SIG-M5 treated with dmso at 0.1 percent for 504 hours (cell line): Measurements from ENCODE around the gene RNF135.
"Not testable (repeated sequence)": the region's sequence is repeated elsewhere in the genome, so short reads cannot be mapped to it uniquely, and the experiment has no call there.

Experiments
- DNase-seq: peaks from one replicate; lab custom pipeline; 2025; ENCODE audit not compliant: unreplicated experiment; lab: John Stamatoyannopoulos, UW

RNF135 gene

DNA sequence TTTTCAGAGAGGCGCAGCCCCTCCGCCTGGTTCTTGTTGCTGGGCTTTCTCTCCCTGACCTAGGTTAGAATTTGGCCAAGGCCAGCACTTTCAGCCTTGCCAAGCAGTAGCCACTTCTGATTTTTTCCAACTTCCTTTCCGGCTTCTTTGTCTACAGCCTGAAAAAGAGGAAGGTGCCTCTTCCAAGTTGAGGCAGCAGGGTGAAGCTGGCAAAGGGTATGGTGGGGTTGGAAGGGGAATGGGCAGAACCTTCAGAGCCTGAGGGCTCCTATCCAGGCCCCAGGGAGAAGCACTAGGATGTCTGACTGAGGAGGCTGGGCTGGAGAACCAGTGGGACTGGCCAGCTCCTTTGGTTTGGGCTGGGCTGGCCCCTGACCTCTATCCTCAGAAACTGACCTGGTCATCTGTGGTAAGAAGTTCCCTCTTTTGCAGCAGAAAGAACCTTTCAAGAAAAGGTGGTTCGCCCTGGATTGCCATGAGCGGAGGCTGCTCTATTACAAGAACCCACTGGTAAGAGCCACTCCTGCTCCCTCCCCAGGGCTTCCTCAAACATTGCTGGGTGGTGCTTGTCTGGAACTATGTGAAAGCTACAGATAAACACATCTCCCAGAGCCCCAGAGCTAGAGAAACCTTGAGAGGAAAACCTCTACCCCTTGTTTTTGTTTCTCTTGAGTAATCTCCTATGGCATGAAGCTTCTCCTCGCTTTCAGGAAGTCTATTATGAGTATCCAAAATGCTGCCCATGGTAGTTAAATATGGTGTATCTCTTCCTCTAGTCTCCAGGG is 16.6 kb upstream of the RNF135 start:
- DNase-seq = peak; percentile 58

DNA sequence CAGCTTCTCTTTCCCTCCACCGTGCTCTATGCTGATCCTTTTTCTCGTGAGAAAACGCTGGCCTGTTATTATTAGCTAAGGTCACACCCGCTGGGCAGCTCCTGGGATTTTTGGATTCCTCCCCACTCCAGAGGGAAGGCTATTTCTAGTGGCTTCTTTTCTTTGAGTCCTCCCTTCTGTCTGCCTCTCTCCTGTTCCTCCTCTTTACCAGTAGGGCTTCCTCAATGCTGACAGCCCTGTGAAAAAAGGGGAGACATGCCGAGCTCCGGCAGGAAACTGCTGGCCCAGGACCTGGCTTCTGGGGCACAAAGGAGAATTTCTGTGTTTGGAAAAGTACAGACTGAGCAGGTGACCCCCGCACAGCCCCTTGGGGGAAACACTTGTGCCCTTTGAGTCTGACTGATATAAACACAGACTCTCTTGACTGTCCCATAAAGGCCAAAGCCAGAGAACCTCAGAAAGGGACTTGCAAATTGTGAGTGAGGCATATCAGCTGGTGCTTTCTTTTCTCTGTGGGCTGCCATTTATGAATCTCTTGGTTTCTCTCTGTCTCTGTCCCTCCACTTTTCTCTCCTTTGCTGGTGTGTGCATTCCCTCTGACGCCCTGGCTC is 14.0 kb upstream of the RNF135 start:
- DNase-seq = no peak

DNA sequence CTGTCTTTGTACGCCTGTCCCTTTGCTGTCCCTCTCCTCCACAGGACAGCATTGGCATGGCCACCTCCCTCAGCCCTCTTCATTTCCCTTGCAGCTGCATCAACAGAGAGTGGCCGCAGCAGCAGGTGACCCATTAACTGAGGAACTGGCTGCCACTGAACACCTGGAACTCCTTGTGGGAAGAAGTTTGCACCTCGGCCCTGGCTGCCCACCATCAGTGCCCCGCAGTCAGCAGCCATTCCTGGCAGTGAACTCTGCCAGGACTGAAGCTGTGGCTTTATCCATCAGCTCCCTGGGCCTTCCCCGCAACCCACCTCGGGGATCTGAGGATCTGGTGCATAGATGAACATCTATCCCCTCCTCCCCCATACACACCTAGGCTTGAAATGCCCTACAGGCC is 13.1 kb upstream of the RNF135 start:
- no peak for DNase-seq

DNA sequence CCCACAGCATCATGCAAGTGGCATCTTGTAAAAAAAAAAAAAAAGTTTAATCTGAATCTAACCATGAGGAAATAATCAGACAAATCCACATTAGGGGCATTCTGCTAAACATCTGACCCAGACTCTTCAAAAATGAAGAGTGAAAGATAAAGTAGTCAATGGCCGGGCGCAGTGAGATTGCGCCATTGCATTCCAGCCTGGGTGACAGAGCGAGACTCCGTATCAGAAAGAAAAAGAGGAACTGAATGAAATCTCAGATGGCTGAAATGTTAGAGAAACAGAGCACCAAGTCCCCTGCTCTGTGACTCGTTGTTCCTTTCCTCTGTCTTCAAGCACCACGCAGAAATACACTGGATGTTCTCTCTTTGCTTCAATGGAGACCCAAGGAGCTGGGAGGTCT is 12.7 kb upstream of the RNF135 start:
- DNase-seq = peak; percentile 95

DNA sequence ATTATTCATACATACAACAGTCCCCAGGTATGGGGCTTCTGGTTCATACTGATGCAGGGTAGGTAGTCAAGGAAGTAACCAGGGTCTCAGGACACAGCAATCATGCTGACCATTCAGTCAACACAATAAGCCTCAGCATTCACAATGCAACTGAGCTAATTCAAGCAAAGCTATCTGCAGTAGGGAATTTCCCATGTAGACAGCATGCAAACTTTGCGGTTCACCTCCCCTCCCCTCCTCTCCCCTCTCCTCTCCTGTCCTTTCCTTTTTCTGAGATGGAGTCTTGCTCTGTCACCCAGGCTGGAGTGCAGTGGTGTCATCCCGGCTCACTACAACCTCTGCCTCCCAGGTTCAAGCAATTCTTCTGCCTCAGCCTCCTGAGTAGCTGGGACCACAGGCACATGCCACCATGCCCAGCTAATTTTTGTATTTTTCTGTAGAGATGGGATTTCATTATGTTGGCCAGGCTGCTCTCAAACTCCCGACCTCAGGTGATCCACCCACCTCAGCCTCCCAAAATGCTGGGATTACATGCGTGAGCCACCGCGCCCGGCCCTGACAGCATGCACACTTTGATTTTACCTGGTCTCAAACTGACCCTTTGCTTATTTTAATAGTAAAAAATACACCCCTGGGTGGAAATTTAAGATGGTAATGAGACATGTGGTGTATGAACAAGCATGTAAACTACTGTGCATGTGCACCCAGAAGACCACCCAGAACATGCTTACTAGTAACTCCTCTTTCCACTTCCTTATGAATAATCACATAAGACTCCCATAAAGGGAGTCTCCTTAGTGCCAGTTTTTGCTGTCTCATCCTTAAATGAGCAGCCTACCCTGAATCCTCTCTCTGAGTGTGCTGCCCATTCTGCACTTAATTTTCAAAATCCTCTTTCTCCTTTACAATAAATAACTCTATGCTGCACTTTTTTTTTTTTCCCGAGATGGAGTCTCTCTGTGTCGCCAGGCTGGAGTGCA is 9.3 kb upstream of the RNF135 start:
- DNase-seq = peak; percentile 23

DNA sequence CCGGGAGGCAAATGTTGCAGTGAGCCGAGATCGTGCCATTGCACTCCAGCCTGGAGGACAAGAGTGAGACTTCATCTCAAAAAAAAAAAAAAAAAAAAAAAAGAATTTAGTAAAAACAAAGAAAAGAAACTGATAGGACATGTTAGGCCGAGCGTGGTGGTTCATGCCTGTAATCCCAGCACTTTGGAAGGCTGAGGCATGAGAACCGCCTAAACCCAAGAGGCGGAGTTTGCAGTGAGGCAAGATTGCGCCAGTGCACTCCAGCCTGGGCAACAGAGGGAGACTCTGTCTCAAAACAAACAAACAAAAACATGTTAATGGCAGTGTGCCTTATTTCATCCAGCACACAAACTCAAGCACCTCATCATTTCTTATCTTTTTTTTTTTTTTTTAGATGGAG is 6.5 kb upstream of the RNF135 start:
- not testable (repeated sequence) for DNase-seq

DNA sequence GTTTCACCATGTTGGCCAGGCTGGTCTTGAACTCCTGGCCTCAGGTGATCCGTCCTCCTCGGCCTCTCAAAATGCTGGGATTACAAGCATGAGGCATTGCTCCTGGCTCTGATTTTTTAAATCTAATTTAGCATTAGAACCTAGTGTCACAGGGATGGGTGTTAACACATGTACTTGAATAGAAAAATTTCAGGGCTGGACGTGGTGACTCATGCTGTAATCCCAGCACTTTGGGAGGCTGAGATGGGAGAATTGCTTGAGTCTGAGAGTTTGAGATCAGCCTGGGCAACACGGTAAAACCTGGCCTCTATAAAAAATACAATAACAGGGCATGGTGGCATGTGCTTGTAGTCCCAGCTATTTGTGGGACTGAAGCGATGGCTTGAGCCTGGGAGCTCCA is 6.0 kb upstream of the RNF135 start:
- DNase-seq = no peak

DNA sequence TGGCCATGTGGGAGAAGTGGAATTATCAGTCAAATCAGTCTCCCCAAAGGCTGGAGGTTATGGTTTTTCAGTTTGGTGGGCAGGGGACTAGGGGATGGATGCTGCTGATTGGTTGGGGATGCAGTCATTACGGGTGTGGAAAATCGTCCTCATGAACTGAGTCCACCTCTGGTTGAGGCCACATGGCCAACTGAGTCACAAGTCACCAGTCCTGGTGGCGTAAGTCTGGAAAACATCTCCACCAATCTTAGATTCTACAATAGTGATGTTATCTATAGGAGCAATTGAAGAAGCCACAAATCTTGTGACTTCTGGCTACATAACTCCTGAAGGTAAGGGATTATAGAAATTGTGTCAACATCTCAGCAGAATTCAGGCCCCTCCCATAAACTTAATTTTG is 5.2 kb upstream of the RNF135 start:
- DNase-seq = no peak

DNA sequence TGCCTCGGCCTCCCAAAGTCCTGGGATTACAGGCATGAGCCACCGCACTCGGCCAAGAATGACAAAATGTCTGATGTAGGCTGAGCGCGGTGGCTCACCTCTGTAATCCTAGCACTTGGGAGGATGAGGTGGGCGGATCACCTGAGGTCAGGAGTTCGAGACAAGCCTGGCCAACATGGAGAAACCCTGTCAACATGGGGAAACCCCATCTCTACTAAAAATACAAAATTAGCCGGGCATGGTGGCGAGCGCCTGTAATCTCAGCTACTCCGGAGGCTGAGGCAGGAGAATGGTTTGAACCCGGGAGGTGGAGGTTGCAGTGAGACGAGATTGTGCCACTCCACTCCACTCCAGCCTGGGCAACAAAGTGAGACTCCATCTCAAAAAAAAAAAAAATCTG is 2.9 kb upstream of the RNF135 start:
- DNase-seq = not testable (repeated sequence)

DNA sequence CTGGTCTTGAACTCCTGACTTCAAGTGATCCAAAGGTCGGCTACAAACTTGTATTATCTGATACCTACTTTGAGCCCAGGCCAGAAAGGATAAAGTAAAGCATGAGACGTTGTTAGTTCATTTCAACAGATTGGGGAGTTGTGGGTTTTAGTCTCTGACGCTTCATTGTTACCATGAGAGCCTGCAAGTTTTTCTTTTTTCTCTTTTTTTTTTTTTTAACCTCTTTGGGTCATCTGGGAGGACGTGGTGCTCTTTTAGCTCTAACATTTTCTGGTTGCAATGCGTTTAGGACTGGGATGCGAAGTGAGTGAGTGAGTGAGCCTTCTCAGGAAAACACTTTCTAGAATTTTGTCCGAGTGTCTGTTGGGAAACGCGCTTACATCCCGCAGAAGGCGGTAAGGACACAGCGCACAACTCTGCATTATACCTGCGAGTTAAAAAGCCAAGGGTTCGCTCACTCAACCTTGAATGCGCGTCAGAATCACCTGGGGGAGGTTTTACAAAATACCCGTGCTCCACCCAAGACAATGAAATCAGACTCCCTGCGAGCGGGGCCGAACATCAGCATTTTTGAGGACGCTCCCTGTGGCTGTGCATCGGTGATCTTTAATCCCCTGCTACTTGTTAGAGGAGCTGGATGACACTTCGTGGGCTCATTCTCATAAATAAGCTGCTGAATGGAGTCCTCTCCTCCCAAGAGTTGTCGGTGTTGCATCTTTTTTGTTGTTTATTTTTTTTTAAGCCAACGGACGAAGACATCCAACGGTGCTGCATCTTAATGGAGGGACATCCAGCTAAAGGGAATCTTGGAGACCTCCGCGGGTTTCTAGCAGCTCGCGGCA is 629 bp upstream of the RNF135 start:
- peak; percentile 62 for DNase-seq

DNA sequence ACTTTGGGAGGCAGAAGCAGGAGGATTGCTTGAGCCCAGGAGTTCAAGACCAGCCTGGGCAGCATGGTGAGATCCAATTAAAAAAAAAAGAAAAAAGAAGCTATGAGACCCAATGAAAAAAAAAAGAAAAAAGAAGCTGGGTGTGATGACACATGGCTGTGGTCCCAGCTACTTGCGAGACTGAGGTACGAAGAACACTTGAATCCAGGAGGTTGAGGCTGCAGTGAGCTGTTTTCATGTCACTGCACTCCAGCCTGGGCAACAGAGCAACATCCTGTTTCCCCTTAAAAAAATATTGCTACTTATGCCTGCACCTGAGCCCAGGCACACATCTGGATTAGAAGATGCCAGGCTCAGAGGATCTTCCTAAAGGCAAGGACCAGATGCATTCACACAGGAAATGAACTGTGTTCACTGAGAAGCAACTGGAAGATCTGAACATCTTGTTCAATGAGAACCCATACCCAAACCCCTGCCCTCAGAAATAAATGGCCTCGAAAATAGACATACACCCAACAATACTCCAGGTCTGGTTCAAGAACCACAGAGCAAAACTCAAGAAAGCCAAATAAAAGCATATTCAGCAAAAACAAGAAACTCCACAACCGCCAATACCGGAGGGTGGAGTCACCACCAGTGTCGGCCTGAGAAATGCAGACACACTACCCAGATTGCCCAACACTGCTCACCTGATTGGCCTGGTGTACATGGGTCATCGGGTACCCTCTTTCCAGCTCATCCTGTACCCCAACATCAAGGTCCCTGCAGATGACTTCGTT is 4.4 kb downstream of the RNF135 start:
- no peak for DNase-seq

DNA sequence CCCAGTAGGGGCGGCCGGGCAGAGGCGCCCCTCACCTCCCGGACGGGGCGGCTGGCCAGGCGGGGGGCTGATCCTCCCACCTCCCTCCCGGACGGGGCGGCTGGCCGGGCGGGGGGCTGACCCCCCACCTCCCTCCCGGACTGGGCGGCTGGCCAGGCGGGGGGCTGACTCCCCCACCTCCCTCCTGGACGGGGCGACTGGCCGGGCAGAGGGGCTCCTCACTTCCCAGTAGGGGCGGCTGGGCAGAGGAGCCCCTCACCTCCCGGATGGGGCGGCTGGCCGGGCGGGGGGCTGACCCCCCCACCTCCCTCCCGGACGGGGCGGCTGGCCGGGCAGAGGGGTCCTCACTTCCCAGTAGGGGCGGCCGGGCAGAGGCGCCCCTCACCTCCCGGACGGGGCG is 9.1 kb downstream of the RNF135 start:
- not testable (repeated sequence) for DNase-seq

DNA sequence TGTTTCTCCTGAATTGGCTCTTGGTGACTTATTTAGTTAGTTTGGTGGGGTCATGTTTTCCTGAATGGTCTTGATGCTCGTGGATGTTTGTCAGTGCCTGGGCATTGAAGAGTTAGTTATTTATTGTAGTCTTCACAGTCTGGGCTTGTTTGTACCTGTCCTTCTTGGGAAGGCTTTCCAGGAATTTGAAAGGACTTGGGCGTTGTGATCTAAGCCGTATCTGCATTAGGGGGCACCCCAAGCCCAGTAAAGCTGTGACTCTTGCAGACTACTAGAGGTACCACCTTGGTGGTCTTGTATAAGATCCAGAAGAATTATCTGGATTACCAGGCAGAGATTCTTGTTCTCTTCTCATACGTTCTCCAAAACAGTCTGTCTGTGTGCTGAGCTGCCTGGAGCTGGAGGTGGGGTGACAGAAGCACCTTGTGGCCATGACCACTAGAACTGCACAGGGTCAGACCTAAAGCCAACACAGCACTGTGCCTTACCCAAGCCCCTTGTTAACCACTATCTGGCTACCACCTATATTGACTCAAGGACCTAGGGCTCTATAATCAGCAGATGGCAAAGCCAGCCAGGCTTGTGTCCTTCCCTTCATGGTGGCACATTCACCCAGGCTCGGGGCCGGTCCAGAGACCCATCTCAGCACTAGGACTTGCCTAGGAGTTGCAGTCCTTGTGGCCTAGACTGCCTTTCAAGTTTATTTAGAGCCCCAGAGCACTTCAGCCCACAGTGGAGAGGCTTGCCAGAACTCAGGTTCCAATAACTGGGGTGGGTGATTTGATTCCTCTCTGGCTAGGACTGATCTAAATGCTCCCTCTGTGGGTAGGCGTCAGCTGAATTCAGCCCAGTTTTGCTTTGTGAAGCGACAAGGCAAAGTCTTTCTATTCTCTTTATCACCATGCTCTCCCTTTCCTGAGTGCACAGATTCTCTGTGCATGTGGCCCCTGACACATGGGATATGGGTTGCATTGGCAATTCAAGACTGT is 11.0 kb downstream of the RNF135 start:
- DNase-seq = no peak

DNA sequence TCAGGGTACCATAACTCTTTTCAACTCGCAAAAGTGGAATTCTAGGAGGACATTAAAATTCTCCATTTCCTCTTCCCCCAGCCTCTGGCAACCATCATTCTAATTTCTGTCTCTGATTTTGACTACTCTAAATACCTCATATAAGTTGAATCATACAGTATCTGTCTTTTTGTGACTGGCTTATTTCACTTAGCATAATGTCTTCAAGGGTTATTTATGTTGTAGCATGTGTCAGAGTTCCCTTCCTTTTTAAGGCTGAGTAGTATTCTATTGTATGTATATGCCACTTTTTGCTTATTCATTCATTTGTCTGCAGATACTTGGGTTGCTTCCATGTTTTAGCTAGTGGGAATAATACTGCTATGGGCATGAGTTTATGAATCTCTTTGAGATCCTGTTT is 12.0 kb downstream of the RNF135 start:
- no peak for DNase-seq

DNA sequence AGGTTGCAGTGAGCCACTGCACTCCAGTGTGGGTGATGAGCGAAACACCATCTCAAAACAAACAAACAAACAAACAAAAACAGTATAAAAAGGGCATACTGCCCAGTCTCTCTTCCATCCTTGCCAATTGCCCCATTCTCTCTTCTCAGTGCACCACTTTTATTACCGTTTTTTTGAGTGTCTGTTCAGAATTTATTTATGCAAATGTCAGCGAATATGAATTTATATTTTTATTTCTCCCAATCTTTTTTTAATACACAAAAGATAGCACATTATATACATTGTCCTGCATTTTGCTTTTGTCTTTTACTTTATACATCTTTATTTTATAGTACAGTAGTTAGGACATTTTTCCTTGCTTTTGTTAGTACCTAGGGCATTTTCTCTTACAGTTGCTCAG is 19.6 kb downstream of the RNF135 start:
- no peak for DNase-seq

DNA sequence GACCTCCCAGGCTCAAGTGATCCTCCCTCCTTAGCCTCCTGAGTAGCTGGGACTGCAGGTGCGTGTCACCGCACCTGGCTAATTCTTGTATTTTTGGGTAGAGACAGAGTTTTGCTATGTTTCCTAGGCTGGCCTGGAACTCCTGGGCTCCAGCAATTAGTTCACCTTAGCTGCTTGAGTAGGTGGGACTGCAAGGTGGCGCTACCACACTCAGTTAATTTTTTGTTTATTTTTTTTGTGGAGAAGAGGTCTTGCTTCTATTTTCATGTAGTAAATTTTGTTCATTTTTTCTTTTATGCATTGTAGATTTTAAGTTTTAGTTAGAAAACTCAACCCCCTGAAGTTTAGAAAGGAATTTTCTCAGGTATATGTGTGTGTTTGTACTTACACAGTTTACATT is 21.7 kb downstream of the RNF135 start:
- DNase-seq = no peak

DNA sequence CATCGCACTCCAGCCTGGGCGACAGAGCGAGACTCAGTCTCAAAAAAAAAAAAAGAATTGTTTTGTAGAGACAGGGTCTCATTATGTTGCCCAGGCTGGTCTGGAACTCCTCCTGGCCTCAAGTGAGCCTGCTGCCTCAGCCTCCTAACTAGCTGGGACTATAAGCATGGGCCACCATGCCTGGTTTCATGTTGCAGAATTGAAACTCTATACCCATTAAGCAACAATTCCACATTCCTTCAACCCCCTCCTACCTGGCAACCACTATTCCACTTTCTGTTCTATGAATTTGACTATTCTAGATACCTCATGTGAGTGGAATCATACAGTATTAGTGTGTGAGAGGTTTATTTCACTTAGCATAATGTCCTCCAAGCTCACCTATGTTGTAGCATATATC is 24.5 kb downstream of the RNF135 start:
- no peak for DNase-seq

DNA sequence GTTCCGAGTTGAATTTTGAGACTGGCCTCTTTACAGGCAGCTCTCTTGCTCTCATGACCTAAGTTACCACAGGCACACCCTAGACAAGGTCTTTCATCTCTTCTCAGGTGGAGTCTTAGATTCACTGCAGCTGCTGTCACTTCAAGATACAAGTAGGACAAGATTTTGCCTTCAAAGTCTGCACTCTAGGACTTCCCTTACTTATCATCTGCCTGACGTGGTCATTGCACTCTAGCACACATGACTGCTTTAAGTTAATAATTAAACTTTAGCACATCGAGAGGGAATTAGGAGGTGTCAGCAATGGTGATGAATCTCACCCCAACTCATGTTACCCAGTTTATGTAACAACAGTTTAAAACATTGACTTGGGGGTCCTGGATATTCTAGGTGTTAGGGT is 25.6 kb downstream of the RNF135 start:
- DNase-seq = no peak

DNA sequence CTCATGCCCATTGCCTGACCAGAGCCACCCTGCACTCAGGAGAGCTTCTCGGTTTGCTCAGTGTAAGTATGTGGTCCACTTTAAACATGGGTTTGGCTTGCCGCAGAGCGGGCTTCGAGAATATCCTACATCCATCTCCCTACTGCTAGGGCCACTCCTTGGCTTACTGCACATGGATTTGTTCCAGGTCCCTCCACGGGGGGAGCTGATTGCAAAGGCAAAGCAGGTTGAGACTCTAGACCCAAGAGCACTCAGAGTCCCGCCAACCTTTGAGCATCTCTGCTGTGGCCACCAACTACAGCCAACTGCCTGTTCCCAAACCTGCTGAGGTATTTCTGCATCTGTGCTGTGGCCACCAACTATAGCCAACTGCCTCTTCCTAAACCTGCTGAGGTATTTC is 26.4 kb downstream of the RNF135 start:
- no peak for DNase-seq
